Activated CD8-positive, alpha-beta memory T cell treated with anti-CD3 and anti-CD28 coated beads for 24 hours (primary cell): ENCODE measurements around the gene TMEM198.
A peak's percentile ranks its signal among the peaks of the same experiment; 100 is the strongest.

Experiments used
- DNase-seq: peaks from one replicate; pipeline ENCODE4 v3.0.0-alpha.2; 2020

Gene TMEM198

GRCh38 chr2:219563271-219563928, 19.6 kb downstream of the TMEM198 start:
- no peak for DNase-seq

GRCh38 chr2:219565130-219566080, 21.6 kb downstream of the TMEM198 start:
- no peak for DNase-seq

- DNase-seq, result no peak
Observed at GRCh38 chr2:219566640-219567039, 22.8 kb downstream of the TMEM198 start.

- DNase-seq, result no peak
Observed at GRCh38 chr2:219567131-219567530, 23.3 kb downstream of the TMEM198 start.

- no peak for DNase-seq
Observed at GRCh38 chr2:219567791-219568361, 24.0 kb downstream of the TMEM198 start.

DNA sequence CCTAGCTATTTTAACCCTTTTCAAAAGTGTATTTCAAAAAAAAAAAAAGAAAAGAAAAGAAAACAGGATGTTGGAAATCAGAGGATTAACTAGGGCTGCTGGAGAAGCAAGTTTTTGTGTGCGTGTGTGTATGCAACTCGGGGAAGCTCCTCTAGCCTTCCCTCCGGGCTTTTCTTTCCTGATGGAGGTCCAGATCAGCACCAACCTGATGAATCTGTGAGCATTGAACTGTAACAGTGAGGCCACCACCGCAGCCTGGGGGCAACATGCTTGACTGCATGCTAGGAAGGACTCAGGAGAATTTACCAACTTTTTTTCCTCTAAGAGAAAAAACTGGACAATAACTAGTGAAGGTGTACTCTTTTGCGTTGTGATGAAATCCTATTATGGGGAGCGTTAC, 25.2 kb downstream of the TMEM198 start:
- DNase-seq, result no peak

DNA sequence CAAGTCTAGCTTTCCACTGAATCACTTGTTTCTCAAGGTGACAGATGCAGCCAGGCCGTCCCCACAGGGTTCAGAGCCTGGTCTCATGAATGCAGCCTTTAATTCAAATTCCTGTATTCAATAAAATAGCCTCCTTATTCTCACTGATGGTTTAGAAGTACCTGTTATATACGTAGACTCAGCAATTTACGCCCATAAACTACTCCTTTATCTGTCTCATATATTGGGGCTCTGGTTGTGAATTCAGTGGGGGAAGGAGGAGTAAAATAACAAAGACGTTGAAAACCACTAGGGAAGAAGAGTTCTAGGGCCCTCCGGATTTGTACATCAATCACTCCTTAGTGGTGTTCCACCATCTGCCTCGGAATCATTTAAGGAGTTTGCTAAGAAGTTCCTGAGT, 25.8 kb downstream of the TMEM198 start:
- no peak for DNase-seq

DNA sequence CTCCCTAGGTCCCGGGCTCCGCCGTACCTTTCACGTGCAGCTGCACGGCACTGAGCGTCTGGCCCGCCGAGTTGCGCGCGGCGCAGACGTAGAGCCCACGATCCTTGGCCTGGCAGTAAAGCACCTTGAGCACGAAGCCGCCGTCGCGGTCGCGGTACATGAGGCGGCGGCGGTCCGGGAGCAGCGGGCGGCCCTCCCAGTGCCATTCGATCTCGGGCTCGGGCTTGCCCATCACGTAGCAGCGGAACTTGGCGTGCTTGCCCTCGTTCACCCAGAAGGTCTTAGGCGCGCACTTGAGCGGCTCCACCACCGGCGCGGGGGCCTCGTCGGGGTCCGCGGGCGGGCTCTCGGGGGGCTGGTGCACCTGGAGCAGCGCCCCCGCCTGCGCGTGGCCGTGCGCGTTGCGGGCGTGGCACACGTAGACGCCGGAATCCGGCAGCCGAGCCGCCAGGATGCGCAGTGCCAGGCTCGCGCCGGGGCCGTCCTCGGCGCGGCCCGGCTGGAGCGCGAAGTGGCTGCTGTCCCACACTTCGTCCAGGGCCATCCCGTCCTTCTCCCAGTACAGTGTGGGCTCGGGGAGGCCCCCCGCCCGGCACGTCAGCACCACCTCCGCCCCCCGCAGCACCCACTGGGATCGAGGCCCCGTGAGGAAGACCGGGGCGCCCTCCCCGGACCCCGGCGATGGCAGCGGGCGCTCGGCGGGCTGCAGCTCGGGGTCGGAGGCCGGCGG, 26.5 kb downstream of the TMEM198 start:
- no peak for DNase-seq

- no peak for DNase-seq
Observed at GRCh38 chr2:219570924-219571310, 27.1 kb downstream of the TMEM198 start.

DNA sequence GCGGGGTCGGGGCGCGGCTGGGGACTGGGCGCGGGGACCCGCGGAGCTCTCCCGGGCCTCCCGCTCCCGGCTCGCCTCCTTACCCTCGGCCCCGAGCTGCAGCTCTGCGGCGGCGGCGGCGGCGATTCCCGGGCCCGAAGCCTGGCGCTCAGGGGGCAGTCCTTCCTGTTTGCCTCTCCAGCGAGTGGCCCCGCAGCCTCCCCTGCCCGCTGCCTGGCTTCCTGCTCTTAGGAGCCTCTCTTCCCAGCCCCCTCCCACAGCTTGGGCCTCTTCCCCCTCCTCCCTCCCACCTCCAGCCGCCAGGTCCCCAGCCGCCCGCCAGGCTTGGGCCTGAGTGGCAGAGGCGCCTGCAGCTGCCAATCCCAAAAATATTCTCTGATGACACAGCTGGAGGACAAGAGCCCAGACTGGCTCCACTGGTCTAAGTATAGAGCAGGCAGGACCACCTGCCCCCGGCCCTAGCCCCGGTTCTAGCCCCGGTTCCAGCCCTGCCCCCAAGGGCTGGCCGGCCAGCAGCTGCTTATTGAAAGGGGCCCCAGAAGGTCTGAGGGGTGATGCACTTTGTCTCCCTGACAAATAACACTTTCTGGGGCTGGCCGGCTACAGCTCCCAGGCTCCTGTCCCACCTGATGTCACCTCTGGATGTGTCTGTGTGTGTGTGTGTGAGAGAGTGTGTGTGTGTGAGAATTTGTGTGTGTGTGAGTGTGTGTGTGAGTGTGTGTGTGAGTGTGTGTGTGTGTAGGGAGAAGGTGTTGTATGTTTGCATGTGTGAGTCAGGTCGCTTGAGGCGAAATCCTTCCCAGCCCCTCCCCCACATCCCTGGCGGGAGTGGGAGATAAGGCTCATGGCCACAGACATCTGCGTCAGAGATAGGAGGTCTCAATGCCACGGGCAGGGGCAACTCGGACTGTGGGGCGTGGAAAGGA, 27.7 kb downstream of the TMEM198 start, which contains the start of gene OBSL1:
Gene OBSL1, minus strand, starts transcription at position 229 of the 926 bp plus-strand sequence. CDS start 307 bp downstream, outside the sequence.
- DNase-seq, result peak; percentile 66

GRCh38 chr2:219572237-219573001, 28.6 kb downstream of the TMEM198 start, which contains the start of gene INHA:
Gene INHA (plus strand): TSS chr2:219572310. CDS start chr2:219572375, 65 bp downstream.
- no peak for DNase-seq

GRCh38 chr2:219573166-219573565, 29.3 kb downstream of the TMEM198 start:
- DNase-seq, result no peak

GRCh38 chr2:219574484-219575311, 30.9 kb downstream of the TMEM198 start:
- no peak for DNase-seq

- DNase-seq, result no peak
Observed at GRCh38 chr2:219575566-219576504, 32.0 kb downstream of the TMEM198 start.

DNA sequence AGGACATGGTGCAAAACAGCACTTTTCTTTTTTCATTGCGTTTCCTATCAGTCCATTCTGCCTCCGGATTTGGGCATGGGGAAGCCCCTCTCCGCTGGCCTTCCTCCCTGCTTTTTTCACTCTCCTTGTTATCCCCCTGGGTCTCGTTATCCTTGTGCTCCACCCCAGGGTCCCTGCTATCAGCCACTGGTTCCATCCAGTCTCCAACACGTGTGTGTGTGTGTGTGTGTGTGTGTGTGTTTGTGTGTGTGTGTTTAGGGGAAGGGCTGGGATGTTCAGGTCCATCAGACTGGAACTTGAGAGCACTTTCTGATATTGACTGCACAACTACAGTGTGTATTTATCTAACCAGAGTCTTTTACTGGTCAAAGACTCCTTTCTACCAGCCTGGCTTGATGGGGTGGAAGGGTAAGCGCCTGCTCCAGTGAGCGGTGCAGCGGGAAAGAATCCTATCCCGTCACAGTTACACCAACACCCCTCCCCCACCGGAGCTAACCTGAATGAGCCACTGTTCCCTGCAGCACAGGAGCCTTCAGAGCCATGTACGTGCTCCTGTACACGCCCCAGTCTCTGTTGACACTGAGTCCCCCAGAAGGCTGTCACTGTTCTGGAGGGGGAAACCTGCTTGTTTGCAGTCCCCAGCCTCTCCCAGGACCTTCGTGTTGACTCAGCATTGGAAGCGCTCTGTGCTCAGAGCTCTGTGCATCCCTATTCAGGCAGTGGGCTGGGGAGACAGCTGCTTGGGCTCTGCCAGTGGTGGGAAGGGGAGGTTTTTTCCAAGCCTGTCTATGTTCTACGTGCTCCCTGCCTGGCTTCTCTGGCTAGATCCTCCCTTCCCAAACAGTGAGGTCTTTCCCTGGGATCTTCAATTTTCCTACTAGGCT, 32.9 kb downstream of the TMEM198 start:
- DNase-seq, result no peak

DNA sequence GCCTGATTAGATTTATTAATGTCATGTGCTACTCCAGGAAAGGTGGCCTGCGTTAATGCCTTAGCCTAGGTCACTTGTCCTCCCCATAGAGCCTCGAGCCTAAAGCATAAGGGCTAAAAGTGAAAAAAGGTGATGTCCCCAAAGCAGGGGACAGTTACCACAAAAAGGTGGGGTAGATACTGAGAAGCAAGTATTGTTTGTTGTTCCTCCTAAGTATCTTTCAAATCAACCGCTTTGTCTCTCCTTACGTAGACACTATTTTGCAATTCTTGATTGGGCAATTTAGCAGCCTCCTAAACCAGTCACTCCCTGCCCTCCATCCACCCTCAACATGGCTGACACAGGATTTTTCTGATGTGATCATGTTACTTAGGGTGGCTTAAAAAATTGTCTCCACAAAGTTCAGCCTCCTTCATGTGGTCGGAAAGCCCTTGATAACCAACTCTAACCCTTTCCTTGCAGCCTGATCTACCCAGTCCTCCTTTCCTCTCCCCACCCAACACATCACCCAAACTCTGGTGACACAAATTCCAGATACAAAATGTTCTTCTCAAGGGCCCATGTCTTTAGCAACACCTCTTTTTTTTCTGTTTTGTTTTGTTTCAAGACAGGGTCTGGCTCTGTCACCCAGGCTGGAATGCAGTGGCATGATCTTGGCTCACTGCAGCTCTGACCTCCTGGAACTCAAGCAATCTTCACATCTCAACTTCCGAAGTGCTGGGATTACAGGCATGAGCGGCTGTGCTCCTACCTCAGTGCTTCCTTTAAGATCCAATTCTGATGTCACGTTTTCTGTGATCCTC, 35.2 kb downstream of the TMEM198 start:
- no peak for DNase-seq

DNA sequence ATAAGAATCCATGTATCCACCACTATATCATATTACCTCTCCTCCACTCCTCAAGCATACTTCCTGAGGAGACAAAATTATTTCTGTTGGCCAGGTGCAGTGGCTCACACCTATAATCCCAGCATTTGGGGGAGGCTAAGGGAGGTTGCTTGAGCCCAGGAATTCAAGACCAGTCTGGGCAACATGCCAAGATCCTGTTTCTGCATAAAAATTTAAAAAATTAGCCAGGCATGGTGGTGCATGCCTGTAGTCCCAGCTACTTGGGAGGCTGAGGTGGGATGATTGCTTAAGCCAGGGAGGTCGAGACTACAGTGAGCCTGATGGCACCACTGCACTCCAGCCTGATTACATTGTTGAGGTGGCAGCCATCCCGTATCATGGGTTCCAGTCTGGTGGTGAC, 37.5 kb downstream of the TMEM198 start:
- DNase-seq, result no peak
